Central memory CD4-positive, alpha-beta T cell (primary cell): ENCODE data around the gene MPHOSPH9.

ENCODE experiments used
- DNase-seq: peaks from one replicate; pipeline ENCODE4 v3.0.0; 2022

The MPHOSPH9 gene

DNA sequence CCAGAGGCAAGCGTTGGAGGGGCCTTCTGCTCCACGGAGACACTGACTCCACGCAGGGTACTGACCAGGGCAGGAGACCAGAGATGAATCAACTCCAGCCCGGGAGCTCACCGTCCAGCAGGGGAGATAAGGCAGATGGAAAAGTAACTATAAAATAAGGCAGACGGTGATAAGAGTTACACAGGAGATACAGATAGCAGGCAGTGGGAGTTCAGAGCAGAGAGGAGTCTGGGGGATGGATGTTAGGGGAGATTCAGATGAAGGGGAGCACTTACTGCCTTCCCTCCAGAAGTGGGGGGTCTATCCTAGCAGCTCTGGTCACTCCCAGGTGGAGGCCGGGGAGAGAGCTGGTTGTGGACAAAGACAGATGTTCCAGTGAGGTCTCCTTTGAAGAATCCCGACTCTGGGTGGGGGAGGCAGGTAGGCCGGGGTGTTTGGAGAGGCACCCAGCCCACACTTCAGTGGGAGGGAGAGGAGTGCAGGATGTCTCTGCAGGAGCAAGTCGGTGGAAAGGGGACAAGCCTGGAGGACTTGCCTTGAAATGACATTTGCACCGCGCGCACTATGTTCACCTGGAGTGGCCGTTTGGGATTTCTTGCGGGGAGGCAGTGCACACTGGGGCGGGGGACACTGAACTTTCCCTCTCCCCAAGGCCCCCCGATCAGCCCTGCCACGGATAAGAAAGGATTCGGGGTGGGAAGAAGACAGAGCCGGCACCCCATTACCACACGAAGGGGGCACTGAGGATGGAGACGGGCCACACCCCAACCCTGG, 83.3 kb downstream of the MPHOSPH9 start:
- no peak for DNase-seq

DNA sequence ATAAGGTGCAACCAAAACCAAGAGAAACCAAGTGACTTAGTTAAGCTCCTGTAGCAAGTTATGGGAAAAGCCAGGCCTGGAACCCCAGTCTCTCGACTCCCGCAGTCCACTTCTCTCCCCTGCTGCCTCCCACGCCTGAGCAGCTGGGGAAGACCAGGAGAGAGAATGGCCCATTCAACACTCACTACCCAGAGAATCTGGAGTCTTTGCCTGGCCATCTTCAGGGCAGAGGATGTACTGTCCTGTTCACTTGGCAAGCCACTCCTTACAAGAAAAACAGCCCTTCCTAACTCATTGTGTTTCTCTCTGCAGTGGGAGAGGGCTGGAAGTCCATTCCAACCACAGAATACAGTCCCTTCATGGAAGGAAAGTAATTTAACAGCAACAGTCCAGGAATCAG, 83.9 kb downstream of the MPHOSPH9 start:
- DNase-seq: no peak

DNA sequence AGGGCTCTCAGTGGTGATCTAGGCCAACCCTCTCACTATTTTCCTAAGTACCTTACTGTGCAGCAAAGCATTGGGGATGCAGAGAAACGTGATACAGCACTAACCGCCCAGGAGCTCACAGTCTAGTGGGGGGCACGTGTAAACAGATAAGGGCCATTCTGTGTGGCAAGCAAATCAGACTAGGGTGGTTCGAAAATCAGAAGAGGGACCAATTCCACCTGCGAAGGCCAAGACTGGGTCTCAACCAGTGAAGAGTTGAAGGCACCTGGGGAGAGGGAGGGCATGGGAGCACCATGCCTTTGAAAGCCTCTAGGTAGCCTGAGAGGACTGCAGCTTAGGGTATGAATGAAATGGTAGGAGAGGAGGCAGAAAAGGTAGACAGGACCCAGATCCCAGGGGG, 84.3 kb downstream of the MPHOSPH9 start:
- no peak for DNase-seq

DNA sequence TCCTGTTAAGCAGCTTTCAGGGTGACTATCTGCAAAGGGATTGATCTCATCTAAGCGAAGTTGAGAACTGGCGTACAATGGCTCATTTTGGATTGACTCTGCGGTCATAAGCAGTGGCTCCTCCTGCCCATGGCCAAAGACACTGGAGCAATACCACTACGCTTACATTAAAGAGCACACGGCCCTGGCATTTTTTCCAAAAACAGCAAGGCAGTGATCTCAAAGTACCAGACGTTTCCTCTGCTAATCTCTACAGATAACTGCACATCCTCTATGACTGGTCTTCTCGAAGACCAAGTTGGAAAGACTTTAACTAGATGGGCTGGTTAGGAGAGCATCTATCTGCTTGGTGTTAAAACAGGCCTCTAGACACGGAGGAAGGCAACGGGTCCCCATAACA, 84.7 kb downstream of the MPHOSPH9 start:
- DNase-seq: no peak

GRCh38 chr12:123145211-123145610, 87.7 kb downstream of the MPHOSPH9 start:
- no peak for DNase-seq

DNA sequence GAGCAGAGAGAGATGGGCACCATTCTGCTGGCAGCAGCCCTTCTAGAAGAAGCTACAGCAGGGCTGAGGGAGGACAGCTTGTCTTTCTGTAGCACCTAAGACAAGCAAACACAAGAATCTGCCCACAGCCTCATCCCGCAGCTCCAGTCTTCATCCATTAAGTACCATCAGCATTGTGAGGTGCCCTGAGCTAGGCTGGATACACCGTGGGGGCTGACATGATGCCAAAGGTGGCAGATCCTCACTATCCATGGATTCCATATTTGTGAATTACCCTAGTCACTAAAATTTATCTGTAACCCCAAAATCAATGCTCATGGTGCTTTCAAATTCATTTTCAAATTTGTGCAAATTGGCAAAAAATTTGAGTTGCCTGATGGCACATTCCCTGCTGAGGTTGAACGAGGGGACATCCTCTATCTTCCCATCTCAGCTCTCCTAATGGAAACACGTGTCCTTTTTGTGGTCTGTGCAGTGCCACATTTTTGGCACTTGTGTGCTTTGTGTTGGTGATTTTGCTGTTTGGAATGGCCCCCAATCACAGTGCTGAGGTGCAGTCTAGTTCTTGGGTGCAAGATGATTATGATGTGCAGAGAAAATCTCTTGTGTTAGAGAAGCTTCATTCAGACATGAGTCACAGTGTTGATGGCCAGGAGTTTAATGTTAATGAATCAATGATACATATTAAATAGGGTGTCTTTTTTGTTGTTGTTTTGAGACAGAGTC, 89.0 kb downstream of the MPHOSPH9 start:
- no peak for DNase-seq

DNA sequence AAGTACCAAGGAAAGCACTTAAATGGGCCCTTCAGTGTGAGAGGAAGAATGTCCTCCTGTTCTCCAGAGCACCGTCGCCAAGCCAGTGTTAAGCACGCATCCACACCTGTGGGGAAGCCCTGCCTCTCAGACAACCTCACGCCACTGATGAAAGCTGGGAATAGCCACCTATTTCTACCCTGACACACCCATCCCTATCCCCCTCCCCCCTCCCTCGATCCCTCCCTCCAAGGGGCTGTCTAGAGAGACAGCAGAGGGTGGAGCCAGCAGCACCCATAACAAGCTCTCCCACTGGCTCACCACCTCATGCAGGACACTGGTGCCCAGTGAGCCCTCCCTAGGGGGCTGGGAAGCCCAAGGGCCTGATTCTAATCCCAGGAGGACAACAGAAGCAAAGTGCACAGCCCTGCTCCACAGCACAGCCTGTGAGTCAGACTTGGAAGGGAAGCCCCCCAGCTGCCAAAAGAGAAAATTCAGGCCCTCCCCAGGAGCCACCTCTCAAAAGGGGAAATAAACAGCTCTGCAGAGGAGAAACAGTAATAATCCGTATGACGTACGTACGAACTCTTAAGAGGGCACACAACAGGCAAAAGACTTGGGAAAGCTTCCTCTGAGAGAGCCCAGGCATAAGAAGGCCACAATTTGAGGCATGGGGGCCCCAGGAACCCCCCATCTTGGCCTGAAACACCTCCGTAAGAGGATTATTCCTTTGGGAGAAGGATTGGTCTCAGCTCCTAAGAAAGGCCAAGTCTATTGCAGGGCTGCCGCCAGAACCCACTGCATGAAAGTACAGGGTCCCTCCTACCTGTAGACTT, 89.8 kb downstream of the MPHOSPH9 start:
- DNase-seq: no peak

DNA sequence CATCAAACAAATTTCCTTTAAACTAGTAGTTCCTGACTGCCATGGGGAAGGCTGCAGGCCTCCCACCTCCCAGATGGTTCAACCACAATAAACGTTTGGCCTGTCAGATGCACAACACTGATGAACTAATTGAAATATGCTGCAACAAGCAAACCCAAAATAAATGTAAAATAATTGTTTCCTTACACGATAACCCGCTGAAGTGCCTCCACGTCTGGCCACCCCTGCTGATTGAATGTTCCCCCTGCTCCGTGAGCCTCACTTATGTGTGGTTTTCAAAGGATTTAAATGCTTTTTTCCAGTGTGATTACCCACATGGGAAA, 90.5 kb downstream of the MPHOSPH9 start:
- no peak for DNase-seq

DNA sequence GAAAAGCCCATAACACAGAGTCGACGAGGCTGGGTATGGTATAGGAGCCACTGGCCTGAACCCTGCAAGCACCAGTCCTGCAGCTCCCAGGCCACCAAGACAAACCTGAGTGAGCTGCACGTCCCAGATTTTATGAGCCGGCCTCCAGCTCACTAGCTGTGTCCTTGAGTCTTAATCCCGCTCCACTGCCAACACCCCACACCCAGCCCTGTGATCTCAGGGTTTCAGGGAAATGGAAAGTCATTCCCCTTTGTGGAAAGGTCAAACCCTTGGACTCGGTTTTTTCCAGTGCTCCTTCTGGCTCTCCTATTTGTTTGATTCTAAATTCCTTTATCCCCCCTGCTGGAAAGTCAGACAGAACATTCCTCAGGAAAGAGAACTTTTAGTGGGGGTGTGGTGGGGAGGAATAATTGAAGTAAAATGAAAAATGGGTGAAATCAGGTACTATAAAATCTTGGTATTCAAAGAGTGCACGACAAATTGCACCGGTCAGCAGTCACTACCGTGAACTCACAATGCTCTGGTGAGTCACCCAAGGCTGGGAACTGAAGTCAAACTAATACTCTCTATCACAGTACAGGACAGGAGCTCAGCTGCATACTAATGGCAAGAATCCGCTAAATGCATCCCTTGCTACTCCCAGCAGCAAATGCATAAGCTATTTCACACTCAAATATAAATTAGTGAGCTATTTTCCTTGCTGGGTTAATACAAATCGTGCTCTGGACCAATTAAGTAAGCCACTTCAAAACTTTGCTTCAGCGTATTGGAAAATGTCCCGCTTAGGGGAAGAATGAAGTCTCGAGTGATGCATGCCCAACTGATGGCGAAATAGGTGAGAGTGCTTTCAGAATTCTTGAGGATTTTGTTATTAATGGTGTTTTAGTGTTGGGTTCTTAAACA, 91.1 kb downstream of the MPHOSPH9 start:
- DNase-seq: no peak

DNA sequence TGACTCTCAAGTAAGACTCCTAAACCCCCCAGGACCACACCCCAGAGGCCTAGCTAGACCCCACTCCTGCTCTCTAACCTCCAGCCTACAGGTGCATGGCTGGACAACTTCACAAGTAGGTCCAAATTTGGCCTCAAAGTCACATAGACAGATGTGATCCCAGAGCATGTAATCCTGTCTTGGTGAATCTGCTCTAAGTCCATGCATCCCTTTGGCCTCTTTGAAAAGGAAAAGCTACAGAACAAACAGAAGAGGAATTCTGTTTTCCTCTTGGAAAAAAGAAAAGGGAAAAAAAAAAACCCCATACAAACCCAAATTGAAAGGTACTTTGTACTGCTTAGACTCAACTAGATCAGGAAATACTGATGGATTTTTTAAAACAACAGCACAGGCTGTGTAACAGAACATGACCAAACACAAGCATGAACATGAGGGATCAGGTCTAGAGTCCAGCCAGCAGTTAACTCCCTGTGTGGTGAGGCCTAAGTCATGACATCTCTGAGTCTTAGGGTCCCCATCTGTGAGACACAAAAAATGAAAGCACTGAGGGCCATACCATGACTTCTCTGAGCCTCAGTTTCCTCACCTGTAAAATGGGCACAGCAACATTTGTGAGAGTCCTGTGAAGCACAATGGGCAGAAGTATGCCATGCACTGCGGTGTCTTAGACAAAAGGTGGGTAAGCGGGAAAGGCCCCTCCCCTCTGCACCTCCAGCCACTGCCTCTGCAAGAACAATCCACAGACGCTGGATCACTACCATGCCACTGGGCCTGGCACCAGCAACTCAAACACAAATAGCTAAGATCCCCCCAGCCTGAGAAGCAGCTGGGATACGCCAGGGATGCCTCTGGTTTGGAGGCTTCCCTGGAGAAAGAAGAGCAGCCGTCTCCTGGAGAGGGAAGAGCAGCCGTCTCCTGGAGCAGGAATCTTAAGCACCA, 92.0 kb downstream of the MPHOSPH9 start:
- DNase-seq: no peak

GRCh38 chr12:123139926-123140675, 92.8 kb downstream of the MPHOSPH9 start:
- no peak for DNase-seq

DNA sequence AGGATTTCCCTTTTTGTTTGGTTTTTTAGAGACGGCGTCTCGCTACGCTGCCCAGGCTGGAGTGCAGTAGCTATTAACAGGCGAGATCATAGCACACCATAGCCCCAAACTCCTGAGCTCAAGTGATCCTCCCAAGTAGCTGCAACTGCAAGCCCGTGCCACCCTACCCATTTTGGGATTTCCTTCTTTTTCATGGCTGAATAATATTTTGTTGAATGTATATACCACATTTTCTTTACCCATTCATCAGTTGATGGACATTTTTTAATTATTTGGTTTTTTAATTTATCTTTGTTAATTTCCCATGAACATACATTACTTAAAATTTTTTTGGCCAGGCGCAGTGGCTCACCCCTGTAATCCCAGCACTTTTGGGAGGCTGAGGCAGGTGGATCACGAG, 97.3 kb downstream of the MPHOSPH9 start:
- no peak for DNase-seq

DNA sequence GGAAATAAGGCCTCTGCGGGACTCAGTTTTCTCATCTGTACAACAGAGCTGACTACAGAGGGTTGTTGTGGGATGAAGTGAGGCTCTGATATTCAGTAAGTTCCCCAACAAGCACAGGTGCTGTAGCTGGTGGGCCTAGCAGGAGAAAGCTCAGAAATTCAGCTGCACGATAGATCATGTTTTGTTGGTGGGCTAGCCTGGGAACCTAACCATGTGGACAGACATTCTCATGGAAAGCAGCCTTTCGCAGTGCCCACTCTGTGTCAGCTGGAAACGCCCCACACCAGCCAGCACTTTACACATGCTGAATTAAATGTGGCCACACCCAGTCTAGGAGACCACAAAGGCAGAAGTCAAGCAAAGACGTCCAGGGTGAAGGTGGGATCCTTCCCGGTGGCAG, 98.1 kb downstream of the MPHOSPH9 start:
- no peak for DNase-seq

- no peak for DNase-seq
These were observed 98.7 kb downstream of the MPHOSPH9 start for GRCh38 chr12:123134271-123134671.

- no peak for DNase-seq
These were observed 99.2 kb downstream of the MPHOSPH9 start for GRCh38 chr12:123133701-123134100.

DNA sequence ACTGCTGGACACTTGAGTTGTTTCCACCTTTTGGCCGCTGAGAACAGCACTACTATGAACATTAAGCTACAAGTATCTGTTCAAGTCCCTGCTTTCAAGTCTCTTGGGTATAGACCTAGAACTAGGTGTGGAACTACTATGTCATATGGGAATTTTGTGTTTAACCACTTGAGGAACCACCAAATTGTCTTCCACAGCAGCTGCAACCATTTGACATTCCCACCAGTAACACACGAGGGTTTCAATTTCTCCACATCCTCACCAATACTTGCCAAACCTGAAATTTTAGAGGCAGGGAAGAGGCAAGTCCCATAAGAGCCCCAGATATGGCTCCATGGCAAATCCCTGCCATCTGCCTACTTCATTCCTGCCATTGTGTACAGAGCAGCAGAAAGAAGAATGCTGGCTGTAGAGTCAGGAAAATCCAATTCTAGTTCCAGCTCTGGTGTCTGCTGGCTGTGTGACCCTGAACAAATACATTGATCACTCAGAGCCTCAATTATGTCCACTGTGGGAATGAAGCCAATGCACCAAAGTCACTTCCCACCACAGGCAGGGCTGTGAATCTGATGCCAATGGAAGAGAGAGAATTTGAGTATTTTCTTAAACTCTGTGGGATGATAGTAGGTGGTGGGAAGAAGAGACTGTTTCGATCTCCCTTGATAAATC, 99.9 kb downstream of the MPHOSPH9 start:
- no peak for DNase-seq

DNA sequence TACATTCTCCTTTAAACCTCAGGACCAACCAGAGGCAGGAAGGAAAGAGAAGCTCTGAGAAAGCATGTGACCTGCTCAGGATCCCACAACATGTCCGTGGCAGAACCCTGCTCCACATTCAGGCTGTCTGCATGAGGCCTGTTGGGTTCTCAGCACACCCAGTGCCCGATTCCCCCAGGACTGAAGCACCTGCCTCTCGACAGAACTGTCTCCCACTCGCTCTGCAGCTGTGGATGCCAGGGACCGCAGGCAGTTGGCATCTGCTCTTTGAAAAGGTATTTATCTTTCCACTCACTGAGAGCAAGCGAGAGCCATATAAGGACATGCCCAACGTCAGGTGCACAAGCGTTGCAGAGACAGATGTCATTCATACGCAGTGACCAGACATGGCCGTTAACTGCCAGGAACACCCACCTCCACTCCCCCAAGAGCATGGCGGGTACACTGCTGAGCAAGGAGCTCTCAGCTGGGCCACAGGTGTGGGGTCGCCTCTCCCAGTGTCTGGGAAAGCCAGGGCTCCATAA, 101.0 kb downstream of the MPHOSPH9 start:
- peak; percentile 53 for DNase-seq

DNA sequence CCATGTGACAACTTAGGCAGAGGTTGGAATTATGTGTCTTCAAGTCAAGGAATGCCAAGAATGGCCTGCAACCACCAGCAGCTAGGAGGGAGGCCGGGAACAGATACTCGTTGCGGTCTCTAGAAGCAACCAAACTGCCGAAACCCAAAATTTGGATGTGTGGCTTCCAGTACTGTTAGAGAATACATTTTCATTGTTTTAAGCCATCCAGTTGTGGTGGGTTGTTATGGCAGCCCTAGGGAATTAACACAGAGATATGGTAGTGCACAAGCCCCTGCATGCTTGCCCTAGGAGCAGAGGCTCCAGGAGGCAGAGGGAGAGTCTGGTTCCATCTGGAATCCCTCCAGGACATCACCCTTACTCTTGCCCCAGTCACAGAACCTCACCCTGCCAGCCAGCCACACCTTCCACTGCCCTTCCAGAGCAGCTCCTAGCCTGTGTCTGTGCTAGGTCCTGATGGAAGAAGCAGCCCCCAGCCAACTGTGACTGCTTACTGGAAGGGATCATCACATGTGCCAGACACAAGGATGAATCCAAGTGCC, 101.6 kb downstream of the MPHOSPH9 start:
- DNase-seq: no peak

DNA sequence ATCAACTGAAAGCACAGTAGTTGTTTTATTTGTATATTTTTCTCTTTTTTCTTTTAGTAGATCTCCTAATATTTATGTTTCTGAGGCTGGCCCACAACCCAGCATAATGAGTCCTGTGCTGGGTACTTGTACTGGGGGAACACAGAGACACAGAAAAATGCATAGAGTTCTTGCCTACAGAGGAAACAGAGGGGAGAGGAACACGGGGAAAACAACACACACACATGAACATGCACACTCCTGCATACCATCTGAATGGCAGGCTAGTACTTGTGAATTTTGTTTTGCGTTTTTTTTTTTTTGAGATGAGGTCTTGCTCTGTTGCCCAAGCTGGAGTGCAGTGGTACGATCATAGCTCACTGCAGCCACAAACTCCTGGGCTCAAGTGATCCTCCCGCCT, 103.3 kb downstream of the MPHOSPH9 start:
- DNase-seq: no peak

DNA sequence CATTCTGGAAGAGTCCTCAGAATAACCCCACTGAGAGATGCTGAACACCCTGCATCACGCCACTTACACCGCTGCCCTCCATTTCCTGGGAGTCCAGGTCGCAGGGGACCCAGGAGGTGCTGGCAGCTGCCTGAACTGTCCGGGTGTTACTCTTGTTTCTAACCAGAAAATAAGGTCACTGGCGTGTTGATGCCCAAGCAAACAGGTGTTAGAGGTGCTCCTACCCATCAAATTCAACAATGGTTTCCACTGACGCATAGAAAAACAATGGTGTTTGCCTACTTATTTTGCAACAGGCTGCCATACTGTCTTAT, 105.8 kb downstream of the MPHOSPH9 start:
- DNase-seq: no peak
